CMK (cell line): ENCODE data around the gene TRIP6.

ENCODE experiments used
- DNase-seq: peaks from one replicate; pipeline ENCODE4 v3.0.0-alpha.2; 2010; ENCODE audit warnings: low read depth

TRIP6 gene, protein sequence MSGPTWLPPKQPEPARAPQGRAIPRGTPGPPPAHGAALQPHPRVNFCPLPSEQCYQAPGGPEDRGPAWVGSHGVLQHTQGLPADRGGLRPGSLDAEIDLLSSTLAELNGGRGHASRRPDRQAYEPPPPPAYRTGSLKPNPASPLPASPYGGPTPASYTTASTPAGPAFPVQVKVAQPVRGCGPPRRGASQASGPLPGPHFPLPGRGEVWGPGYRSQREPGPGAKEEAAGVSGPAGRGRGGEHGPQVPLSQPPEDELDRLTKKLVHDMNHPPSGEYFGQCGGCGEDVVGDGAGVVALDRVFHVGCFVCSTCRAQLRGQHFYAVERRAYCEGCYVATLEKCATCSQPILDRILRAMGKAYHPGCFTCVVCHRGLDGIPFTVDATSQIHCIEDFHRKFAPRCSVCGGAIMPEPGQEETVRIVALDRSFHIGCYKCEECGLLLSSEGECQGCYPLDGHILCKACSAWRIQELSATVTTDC

DNA sequence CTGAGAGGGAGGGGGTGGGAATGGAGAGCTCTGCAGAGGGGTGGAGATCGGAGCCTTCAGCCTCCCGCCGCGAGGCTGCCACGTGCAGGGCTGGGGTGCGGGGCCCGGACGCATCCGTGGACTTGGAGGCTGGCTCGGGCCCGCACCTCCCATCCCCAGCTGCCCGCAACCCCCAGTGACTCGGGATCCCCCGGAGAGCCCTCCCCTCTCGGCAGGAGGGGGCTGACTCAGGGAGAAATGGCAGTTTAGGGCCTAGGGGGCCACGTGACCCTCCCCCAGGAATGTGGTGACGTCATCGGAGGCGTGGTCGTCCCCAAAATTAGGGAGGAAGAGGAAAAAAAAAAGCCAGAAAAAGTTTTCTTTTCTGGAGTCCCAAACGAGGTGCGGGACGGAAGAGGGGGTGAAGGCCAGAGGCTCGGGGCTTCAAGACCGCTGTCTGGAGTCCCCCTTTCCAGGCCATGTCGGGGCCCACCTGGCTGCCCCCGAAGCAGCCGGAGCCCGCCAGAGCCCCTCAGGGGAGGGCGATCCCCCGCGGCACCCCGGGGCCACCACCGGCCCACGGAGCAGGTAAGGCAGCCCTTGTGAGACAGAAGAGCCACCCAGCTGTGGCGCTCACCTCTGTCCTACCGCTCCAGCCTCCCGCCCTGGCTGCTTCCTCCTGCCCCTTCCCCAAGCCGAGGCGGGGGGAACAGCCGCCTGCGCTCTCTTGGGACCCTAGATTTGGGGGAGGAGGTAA is at the start of gene TRIP6:
Gene TRIP6 (plus strand): TSS at position 348 of the 736 bp plus-strand sequence. CDS start 111 bp downstream, at position 459.
- DNase-seq: no peak

DNA sequence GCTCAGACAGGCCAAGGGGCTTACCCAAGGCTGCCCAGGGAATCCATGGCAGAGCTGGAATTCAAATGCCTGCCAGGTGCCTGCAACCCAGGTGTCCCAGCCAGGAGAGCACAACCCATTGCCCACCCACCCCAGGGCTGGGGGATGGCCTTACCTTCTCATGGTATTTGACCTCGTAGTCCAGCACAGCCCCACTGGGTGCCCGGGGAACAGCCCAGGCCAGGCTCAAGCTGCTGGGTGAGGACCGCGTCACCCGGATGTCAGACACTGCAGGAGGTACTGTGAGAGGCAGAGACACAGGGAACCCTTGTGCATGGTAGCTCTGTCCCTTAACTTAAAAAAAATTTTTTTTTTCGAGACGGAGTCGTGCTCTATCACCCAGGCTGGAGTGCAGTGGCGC is 48.8 kb upstream of the TRIP6 start:
- DNase-seq: no peak

DNA sequence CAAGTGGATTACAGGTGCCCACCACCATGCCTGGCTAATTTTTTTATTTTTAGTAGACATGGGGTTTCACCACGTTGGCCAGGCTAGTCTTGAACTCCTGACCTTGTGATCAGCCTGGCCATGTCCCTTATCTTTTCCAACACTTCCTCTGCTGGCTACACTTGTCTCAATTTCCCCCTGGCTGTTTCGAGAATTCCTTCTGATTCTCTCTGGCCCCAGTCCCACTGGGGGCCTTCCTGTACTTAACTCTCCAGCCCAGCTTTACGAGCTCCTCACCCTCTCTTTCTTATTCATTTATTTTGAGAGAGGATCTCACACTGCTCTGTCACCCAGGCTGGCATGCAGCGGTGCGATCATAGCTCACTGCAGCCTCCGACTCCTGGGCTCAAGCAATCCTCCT is 48.4 kb upstream of the TRIP6 start:
- no peak for DNase-seq

DNA sequence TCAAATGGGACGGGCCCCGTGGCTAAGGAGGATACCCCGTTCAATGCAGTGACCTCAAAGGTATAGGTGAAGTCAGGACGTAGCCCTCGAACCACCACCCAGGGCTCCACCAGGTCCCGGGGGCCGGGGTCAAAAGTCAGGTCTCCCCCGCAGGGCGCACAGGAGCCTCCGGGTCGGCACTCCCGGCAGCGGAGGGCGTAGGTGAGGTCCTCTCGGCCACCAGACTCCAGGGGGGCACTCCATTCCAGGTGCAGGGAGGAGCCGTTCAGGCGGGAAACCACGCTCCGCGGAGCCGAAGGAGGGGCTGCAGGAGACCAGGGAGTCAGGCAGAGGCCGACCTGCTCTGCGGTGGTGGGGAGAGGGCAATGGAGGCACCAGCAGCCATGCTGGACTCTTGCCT is 47.6 kb upstream of the TRIP6 start:
- DNase-seq: no peak

DNA sequence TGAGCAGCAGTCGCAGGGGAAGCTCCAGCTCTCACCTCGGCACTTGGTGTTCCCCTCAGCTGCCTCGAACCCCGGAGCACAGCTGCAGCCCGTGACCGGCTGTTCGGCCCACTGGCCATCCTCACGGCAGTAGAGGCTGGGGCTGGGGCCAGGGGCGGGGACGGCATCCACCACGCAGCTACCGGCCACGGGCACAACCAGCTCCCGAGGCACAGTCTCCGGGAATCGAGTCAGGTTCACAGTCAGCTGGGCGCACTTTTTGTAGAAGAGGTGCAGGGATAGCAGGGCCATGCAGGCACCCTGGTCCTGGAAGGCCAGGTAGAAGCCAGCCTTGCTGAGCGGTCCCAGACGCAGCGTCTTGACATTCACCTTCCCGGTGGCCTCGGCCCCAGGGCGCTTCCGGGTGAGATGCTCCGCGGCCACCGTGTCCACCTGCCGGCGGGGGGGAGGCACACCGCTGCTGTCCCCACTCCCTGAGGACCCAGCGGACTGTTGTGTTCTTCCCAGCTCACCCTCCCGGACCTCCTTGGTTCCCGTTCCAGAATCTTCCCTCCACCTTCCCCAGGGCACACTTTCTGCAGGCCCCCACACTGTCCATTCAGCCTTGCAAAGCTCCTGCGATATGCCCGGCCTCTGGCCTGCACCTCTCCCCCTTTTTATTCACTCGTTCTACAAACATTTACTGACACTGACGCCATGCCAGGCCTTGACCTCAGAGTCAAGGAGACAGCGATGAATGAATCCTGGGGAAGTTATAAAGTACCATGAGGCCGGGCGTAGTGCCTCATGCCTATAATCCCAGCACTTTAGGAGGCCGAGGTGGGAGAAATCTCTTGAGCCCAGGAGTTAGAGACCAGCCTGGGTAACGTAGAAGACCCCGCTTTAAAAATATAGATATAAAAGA is 44.7 kb upstream of the TRIP6 start:
- no peak for DNase-seq

DNA sequence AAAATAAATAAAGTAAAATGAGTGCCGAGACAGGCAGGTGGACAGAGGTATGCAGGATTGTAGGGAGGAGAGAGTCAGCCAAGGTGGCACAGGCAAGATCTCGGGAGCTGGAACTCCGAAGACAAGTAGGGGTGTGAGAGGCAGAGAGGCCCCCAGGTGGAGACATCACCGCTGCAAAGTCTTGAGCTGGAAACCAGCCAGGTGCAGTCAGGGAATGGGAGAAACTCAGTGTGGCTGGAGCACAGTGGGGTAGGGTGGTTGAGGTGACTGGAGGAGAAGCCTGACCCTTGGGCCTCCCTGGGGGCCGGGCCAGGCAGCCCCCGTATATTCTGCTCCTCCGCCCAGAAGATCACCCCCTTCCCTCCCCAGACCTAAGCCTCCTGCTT is 44.1 kb upstream of the TRIP6 start:
- DNase-seq: no peak

DNA sequence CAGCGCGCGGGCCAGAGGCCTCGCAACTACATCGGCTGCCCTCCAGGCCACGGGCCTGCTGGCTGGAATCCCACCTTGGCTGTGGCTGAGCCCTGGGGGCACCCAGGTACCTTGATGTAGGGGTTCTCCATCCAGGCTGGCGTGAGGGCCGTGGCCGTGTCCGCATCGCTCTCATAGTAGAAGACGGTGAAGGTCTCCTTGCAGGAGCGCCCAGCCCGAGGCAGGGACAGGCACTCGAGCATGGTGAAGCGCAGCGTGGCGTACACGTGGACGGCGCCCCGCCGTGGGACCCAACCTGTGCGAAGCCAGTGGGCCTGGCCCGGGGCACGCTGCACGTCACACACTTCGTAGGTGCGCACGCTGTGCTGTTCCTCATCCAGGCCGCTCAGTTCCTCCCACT is 43.7 kb upstream of the TRIP6 start:
- DNase-seq: no peak

DNA sequence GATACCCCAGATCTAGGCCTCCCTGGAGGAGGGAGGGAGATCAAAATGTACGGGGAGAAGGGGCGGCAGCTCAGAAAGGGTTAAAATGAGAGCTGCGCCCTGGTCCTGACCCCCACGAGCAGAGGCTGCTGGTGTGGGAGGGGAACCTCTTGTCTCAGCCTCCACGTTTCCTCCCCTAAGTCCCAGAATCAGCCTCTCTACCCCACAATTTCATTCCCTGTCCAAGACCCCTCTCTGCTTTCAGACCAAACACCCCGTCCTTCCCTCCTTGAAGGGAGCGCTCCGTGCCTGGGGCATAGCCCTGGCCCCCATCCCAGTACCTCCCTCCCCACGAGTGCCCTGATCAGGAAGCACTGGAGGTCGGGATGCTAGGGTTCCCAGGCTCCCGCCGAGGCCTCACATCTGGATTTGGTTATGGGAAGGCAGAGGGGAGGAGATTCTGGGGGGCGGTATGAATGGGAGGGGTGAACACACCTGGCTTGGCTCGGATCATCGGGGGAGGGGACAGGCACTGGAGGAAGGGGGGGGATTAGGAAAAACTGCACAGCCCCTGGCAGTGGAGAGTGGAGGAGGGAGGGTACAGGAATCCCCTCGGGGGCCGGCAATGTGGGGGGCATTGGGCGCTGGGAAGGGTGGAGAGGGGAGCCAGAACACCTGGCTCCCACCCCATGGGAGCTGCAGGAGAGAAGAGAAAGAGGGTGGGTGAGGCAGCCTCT is 42.5 kb upstream of the TRIP6 start:
- no peak for DNase-seq

DNA sequence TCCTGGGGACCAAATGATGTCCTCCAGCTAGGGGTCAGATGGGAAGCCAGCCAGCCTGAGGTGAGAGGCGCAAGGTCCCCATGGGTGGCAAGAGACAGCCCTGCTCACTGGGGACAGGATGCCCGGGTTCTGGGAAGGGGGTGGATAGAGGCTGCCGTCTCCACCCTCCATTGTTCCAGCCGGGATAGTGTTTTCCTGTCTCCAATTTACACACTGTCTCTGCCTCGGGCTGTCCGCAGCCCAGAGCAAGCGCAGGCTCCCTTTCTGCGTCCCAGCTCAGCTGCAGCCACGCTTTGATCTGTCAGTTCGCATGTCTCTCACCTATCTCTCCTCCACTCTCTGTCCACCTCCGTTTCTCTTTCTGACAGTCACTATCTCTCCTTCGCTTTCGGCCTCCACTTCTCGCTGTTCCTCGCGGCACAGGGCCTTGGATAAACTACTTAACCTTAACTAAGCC is 41.9 kb upstream of the TRIP6 start:
- no peak for DNase-seq

DNA sequence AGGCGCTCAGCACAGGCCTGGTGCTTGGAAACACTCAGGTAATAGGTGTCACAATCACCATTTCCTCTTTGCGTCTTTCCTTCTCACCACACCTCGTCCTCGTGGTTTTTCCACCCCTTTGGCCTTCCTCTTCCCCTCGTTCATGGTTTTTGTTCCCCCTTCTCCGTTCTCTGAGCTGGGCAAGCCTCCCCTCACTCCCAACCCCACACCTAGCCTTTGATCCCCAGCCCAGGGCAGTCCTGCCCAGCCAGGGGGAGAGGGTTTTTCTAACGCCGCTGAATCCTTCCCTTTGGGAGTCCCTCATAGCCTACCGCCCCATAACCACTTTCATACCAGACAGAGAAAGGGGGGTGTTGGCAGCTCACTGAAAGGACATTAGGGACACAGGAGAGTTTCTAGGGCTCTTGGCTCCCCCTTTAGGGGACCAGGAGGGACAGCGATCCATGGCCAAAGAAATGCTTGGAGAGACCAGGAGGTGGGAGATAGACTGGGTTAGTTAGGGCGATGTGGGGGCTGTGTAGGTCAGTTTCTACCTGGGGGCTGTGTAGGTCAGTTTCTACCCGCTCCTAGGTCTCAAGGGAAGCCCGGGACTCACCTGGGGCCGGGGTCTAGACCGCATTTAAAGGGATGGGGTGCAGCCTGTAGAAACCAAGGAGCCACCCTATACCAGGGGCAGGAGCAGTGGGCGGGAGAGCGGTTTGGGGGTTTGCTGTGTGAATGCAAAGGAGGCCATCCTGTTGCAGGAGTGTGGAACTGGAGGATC is 41.3 kb upstream of the TRIP6 start:
- DNase-seq: no peak

DNA sequence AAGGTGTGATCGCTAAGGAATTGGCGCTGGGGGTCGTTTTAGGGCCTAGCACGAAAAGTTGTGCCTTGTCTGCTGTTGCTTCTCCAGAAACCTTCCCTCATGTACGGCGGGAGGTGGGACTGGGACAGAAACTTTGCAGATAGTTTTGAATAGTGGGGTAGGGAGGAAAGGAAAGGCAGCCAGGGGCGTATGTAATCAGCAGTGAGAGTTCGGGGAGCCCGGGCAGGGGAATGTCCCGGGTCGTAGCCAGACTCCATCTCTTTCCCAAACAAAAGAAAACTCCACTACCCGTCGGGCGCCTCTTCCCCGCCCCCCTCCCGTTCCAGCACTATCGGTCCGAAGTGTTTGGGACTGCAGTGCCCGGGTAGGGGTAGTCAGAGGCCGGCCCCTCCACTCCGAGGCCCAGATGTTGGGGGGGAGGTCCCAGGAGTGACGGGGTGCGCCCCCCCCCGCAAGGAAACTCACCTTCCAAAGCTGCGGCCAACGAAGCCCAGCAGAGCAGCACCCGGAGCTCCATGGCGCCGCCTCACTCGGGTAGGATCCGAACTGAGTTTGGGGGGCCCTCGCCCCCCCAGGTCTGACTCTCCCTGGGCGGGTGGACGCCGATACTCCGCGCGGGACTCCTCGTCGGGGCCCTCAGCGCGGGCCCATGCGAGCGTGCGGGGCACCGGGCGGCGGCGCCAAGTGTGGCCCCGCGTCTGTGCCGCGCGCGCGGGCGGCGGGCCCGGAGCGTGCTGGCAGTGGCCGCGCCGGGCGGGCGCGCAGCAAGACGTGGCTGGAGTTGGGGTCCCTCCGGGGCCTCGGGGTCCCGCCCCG is 40.5 kb upstream of the TRIP6 start:
- no peak for DNase-seq

DNA sequence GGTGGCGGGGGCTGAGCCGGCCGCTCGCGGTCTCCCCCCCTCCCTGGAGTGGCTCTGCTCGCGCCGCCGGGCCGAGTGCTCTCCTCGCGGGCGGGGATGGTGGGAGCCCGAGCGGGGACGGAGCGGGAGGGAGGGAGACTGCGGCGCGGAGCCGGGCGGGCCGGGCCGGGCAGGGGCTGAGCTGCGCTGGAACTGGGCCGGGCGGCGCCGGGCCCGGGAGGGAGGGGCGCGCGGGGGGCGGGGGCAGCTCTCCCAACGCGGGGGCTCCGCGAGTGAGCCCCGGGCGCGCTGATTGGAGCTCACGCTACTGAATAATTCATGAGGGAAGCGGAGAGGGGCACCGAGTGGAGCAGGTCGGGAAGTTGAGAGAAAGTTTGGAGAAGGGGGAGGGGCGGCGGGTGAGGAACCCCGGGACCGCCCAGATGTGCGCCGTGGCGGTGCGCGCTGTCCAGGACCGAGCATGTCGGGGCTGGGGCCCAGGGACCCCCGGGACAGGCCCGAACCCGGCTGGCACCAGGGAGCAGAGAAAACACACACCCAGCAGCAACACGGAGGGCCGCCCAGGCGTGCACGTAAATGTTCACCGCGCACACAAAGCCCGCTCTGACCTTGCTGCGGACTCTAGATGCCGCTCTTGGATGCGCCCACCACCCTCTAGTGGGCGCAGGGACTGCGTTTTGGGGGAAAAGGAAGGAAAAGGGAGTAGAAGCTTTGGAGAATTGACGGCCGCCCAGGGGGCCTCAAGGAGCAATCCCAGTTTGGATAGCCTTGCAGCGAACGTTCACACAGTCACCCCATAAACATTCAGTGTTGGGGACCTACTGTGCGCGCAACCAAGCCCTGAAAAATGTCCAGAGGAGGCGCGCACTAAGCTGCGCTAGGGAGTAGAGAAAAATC is 39.6 kb upstream of the TRIP6 start, which contains the start of gene EPHB4:
Gene EPHB4 (minus strand): TSS at position 194 of the 897 bp plus-strand sequence. CDS start 493 bp downstream, outside the sequence.
- peak; percentile 76 for DNase-seq

DNA sequence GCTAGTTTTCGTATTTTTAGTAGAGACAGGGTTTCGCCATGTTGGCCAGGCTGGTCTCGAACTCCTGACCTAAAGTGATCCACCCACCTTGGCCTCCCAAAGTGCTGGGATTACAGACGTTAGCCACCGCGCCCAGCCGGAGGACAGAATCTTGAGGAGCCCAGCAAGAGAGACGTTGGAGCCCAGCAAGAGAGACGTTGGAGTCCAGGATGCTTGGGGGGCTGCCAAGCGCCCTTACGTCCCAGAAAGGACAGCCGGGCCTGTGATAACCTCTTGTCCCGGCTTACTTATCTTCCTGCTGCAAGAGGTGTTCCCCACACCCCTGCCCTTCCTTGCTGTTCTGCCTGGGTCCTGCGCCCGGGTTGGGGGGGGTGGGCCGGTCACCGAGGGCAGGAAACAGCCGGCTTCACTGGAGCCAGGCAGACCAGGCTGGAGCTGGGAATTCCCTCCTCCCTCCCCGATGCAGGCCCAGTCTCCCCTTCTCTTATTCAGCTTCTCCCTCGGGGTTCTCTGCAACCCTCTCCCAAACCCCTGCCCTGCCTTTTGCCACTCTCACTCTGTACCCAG is 38.0 kb upstream of the TRIP6 start:
- DNase-seq: no peak

DNA sequence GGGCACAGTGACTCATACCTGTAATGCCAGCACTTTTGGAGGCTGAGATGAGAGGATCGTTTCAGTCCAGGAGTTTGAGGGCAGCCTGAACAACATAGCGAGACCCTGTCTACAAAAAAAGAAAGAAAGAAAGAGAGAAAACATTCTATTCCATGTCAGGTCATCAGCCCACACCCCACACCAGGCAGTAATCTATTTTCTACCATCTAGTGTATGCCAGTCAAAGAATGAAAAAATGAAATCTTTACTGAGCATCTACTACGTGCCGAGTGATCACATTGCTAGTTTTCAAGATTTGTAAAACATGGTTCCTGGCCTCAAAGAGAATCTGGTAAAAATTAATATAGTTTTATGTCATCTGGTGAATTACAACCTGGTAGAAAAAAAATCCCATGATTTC is 36.8 kb upstream of the TRIP6 start:
- no peak for DNase-seq

DNA sequence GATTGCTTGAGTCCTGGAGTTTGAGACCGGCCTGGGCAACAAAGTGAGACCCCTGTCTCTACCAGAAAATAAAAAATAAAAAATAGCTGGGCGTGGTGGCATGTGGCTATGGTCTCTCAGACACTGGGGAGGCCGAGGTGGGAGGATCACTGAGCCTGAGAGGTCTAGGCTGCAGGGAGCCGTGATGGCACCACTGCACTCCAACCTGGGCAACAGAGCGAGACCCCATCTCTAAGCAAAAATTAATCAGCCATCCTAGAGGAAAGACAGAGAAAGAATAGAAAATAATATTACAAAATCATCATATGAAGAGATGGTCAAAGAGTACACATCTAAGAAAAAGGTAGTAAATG is 34.9 kb upstream of the TRIP6 start:
- no peak for DNase-seq

DNA sequence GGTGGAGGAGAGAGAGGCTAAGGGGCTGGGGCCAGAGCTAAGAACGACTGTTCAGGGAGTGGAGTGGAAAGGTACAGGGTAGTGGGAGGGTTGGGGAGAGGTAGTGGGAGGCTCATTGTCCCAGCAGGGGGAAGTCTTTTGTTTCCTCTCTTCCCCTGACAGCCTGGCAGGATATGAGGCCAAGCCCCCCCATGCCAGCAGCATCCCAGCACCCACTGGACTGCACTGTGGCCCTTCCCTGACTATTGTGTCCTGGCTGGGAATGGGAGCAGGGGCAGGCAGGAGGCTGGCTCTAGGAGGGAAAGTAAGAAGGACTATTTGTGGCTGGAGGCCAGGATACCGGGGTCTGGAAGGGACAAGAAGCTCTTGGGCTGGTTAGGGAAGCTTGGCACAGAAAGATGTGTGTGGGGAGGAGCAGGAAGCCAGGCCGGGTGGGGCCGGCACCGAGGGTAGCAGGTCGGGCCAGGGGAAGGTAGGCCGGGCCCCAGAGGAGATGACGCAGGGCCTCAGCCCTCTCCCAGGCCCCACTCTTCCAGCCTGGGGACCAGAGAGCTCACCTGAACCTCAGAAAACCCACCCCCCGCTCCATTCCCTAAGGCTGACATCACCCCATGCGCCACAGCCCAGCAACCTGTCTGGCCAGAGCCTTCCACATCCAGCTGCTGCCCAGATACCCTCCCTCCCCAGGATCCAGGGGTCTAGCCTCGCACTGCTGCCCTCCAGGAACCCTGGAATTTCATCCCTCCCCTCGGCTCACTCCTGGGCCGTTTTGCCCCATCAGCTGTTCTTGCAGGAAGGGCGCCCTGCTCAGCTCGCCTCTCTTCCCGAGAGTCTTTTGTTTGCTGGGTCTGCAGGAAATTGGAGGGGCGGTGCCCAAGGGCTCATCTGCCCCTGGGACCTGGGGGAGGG is 31.0 kb upstream of the TRIP6 start:
- no peak for DNase-seq

DNA sequence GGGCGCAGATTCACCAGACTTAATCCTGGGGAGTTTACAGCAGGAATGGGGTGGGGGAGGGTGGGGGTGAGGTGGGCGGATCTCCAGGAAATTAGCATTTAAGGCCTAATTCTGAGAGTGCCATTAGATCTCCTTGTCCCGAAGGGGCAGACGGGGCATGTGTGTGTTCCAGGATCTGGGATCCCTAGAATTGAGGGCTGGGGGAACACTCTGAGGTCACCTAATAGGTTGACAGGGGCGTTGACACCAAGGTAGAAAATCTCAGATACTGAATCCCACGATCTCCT is 30.4 kb upstream of the TRIP6 start:
- DNase-seq: no peak
